Neural cell (in vitro differentiated cells): ENCODE measurements around the gene JDP2.

Source experiments
- EP300 ChIP-seq: fragments of 450-650 bp; conservative IDR thresholded peaks from 2 replicates; pipeline ENCODE4 v1.6.1; 2014; ENCODE audit warnings: antibody characterized with exemption, mild to moderate bottlenecking, moderate library complexity; ENCODE audit not compliant: poor library complexity, severe bottlenecking
- EZH2 ChIP-seq: fragments of 200-600, 300-800 bp; shearing (Covaris generic), sonication (generic); IDR thresholded peaks from 2 replicates; pipeline ENCODE4 v1.6.1; 2014; ENCODE audit warnings: antibody characterized with exemption, low read length, borderline replicate concordance, mild to moderate bottlenecking; ENCODE audit not compliant: insufficient read depth, poor library complexity, severe bottlenecking
- MXI1 ChIP-seq: fragments of 450-650 bp; conservative IDR thresholded peaks from 2 replicates; pipeline ENCODE4 v1.6.1; 2014; ENCODE audit warnings: antibody characterized with exemption, mild to moderate bottlenecking; ENCODE audit not compliant: poor library complexity, severe bottlenecking
- POLR2AphosphoS5 ChIP-seq: IDR thresholded peaks from 2 replicates; pipeline ENCODE4 v1.6.1; 2012
- RAD21 ChIP-seq: fragments of 450-650 bp; conservative IDR thresholded peaks from 2 replicates; pipeline ENCODE4 v1.6.1; 2014; ENCODE audit warnings: antibody characterized with exemption, mild to moderate bottlenecking, moderate library complexity
- SMC3 ChIP-seq: fragments of 450-650 bp; conservative IDR thresholded peaks from 2 replicates; pipeline ENCODE4 v1.6.1; 2014; ENCODE audit warnings: antibody characterized with exemption, mild to moderate bottlenecking, moderate library complexity; ENCODE audit not compliant: poor library complexity
- TF ChIP-seq, protein P1 (sequence below): fragments of 450-650 bp; IDR thresholded peaks from 2 replicates; pipeline ENCODE4 v1.5.1; 2014; ENCODE audit warnings: antibody characterized with exemption, mild to moderate bottlenecking, moderate library complexity; ENCODE audit not compliant: poor library complexity, severe bottlenecking
- TF ChIP-seq, protein P2 (sequence below): IDR thresholded peaks from 2 replicates; pipeline ENCODE4 v1.6.1; 2012; ENCODE audit warnings: borderline replicate concordance

DNA sequence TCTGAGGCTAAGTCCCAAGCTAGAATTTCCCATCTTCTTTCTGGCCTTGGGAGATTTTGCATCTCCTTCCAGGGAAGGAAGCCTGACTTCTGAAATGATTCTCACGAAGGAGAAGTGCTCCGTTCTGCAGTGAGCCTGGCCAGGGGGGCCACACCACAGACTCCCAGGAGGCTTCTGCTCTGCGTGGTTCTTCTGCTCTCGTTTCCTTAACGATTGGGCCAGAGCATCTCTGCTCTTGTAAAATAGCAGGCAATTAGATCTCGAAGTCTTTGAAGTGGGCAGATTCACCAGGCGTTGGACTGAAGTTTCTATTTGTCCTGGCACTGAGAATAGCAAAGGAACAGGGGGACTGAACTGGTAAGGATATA lies 87.8 kb downstream of the JDP2 start:
- TF ChIP-seq, protein P1, sequence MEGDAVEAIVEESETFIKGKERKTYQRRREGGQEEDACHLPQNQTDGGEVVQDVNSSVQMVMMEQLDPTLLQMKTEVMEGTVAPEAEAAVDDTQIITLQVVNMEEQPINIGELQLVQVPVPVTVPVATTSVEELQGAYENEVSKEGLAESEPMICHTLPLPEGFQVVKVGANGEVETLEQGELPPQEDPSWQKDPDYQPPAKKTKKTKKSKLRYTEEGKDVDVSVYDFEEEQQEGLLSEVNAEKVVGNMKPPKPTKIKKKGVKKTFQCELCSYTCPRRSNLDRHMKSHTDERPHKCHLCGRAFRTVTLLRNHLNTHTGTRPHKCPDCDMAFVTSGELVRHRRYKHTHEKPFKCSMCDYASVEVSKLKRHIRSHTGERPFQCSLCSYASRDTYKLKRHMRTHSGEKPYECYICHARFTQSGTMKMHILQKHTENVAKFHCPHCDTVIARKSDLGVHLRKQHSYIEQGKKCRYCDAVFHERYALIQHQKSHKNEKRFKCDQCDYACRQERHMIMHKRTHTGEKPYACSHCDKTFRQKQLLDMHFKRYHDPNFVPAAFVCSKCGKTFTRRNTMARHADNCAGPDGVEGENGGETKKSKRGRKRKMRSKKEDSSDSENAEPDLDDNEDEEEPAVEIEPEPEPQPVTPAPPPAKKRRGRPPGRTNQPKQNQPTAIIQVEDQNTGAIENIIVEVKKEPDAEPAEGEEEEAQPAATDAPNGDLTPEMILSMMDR = no peak
- TF ChIP-seq POLR2AphosphoS5 = no peak
- TF ChIP-seq, protein P2, sequence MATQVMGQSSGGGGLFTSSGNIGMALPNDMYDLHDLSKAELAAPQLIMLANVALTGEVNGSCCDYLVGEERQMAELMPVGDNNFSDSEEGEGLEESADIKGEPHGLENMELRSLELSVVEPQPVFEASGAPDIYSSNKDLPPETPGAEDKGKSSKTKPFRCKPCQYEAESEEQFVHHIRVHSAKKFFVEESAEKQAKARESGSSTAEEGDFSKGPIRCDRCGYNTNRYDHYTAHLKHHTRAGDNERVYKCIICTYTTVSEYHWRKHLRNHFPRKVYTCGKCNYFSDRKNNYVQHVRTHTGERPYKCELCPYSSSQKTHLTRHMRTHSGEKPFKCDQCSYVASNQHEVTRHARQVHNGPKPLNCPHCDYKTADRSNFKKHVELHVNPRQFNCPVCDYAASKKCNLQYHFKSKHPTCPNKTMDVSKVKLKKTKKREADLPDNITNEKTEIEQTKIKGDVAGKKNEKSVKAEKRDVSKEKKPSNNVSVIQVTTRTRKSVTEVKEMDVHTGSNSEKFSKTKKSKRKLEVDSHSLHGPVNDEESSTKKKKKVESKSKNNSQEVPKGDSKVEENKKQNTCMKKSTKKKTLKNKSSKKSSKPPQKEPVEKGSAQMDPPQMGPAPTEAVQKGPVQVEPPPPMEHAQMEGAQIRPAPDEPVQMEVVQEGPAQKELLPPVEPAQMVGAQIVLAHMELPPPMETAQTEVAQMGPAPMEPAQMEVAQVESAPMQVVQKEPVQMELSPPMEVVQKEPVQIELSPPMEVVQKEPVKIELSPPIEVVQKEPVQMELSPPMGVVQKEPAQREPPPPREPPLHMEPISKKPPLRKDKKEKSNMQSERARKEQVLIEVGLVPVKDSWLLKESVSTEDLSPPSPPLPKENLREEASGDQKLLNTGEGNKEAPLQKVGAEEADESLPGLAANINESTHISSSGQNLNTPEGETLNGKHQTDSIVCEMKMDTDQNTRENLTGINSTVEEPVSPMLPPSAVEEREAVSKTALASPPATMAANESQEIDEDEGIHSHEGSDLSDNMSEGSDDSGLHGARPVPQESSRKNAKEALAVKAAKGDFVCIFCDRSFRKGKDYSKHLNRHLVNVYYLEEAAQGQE = no peak
- TF ChIP-seq RAD21 = no peak
- TF ChIP-seq EZH2 = no peak
- no peak for TF ChIP-seq EP300
- no peak for TF ChIP-seq SMC3
- TF ChIP-seq MXI1 = no peak
